Coronary artery (tissue), 2 donors: ENCODE measurements around the gene PMAIP1.

Experiments
- DNase-seq: peaks from one replicate; pipeline ENCODE4 v3.0.0-alpha.2; 2017; ENCODE audit warnings: low spot score
- H3K27ac ChIP-seq, 2 donors: fragments of 200-600 bp; sonication (generic); one replicate each; pipeline ENCODE4 v1.5.1; 2016 to 2019
- H3K4me3 ChIP-seq: fragments of 200-600 bp; sonication (generic); 2 replicates; pipeline ENCODE4 v1.5.1; 2016; ENCODE audit warnings: mild to moderate bottlenecking, moderate library complexity
- CTCF ChIP-seq: fragments of 200-600 bp; sonication (generic); IDR thresholded peaks from one replicate; pipeline ENCODE4 v1.5.1; 2019; ENCODE audit warnings: antibody characterized with exemption

PMAIP1 gene

DNA sequence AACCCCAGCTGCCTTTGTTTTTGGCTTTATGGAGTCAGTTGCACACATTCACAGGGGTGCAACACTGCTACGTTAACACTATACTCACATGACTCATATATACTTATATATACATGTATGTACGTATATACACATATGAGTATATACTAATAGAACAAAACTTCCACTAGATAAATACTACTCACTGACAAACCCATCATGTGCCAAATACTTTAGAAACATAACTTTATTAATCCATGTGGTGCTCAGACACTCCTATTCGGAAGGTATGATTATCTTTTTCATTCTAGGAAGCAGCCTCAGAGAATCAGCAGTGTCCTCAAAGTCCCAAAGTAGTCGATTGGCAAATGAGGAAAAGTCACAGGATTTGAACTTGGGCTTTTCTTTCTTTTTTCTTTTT lies 7.9 kb downstream of the PMAIP1 start:
- Histone ChIP-seq H3K4me3 (no peak overlapping the region), H3K27ac (no peak overlapping the region)
- no peak for DNase-seq
- no peak for TF ChIP-seq CTCF

GRCh38 chr18:59908799-59909198 lies 9.0 kb downstream of the PMAIP1 start:
- no peak for DNase-seq
- H3K4me3 ChIP-seq = no peak overlapping the region
- TF ChIP-seq CTCF = no peak
- H3K27ac ChIP-seq = no peak overlapping the region

- H3K27ac ChIP-seq = no peak overlapping the region
- DNase-seq = no peak
Observed at GRCh38 chr18:59909289-59910036, 9.7 kb downstream of the PMAIP1 start.

GRCh38 chr18:59910967-59911366 lies 11.2 kb downstream of the PMAIP1 start:
- TF ChIP-seq CTCF = no peak
- no peak overlapping the region for H3K27ac ChIP-seq
- no peak for DNase-seq
- no peak overlapping the region for H3K4me3 ChIP-seq

More at GRCh38 chr18:59909289-59910036, 9.7 kb downstream of the PMAIP1 start:
- no peak for TF ChIP-seq CTCF
- no peak overlapping the region for H3K4me3 ChIP-seq

DNA sequence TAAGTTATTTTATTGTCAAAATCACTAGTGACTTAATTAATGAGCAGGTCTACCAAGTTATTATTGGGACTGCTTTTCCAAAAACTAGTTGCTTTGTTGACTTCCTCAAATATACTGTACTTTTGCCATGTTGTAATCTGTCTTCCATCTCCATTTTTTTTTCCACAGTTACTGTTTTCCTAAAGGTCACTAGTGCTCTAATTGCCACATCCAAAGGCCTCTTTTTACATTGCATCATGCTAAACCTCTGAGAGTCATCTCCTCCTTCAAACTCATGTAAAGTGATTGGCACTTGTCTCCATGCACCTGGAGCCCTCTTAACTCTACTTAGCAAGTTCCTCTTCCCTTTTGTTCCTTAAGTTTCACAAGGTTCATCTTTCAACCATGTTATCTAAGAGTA lies 11.8 kb downstream of the PMAIP1 start:
- no peak for TF ChIP-seq CTCF
- no peak for DNase-seq
- Histone ChIP-seq H3K4me3 (no peak overlapping the region), H3K27ac (no peak overlapping the region)

GRCh38 chr18:59912007-59912550 lies 12.3 kb downstream of the PMAIP1 start:
- H3K4me3 ChIP-seq = no peak overlapping the region
- no peak for TF ChIP-seq CTCF
- no peak for DNase-seq
- no peak overlapping the region for H3K27ac ChIP-seq

DNA sequence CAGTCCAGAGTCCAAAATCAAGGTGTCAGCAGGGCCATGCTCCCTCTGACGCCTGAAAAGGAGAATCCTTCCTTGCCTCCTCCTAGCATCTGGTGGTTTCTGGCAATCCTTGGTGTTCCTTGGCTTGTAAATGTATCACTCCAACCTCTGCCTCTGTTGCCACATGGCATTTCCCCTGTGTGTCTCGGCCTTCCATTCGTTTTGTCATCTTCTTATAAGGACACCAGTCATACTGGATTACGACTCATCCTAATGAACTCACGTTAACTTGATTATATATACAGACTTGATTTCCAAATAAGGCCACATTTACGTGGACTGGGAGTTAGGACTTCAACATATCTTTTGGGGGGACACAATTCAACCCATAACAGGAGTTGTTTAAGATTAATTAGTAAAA lies 15.8 kb downstream of the PMAIP1 start:
- Histone ChIP-seq H3K27ac (no peak overlapping the region), H3K4me3 (no peak overlapping the region)
- TF ChIP-seq CTCF = no peak
- DNase-seq = no peak
